Upper lobe of left lung (tissue), 4 donors: ENCODE results near the gene HDHD5.

ENCODE experiments used
- POLR2A ChIP-seq, 4 donors: fragments of 450-650 bp; IDR thresholded peaks; one replicate each; pipeline ENCODE4 v1.5.1; 2016 to 2017; ENCODE audit warnings: antibody characterized with exemption in 4 of 4, mild to moderate bottlenecking in 2 of 4
- POLR2AphosphoS5 ChIP-seq, 2 donors: sonication (generic); formaldehyde crosslinking; IDR thresholded peaks; one replicate each; pipeline ENCODE4 v1.5.1; 2017; ENCODE audit warnings: antibody characterized with exemption in 2 of 2
- TF ChIP-seq, protein P1 (sequence below), 6 experiments: fragments of 450-650 bp in 4 of 6; fragments of 200-600 bp in 2 of 6; sonication (generic) in 2 of 6; IDR thresholded peaks; one replicate each; pipeline ENCODE4 v1.5.1; 2016 to 2019; ENCODE audit warnings: antibody characterized with exemption in 6 of 6

DNA sequence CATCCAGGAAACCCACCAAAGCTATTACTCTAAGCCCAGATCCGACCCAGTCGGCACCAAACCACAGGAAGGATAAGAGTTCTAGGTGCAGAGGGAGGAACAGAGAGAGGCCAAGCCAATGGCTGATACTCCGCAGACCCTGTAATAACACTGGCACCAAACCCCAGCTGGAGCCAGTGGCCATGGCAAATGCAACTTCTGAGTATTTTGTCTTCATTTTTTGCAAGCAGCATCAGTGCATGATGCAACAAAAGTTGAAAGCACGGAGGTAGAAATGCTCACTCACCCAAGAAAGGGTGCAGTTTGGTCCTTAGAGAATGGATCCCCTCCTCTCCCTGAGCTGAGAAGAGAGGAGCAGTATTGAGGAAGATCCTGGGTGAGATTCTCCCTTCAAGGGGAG lies 40.7 kb downstream of the HDHD5 start:
- TF ChIP-seq POLR2A (IDR thresholded peaks at IDR 0.05) = no peak
- TF ChIP-seq POLR2AphosphoS5 (IDR thresholded peaks at IDR 0.05) = no peak
- TF ChIP-seq, protein P1, sequence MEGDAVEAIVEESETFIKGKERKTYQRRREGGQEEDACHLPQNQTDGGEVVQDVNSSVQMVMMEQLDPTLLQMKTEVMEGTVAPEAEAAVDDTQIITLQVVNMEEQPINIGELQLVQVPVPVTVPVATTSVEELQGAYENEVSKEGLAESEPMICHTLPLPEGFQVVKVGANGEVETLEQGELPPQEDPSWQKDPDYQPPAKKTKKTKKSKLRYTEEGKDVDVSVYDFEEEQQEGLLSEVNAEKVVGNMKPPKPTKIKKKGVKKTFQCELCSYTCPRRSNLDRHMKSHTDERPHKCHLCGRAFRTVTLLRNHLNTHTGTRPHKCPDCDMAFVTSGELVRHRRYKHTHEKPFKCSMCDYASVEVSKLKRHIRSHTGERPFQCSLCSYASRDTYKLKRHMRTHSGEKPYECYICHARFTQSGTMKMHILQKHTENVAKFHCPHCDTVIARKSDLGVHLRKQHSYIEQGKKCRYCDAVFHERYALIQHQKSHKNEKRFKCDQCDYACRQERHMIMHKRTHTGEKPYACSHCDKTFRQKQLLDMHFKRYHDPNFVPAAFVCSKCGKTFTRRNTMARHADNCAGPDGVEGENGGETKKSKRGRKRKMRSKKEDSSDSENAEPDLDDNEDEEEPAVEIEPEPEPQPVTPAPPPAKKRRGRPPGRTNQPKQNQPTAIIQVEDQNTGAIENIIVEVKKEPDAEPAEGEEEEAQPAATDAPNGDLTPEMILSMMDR (IDR thresholded peaks at IDR 0.05) = no peak
